ENCODE results near the gene SSR2.

- TF ChIP-seq POLR2A (IDR thresholded peaks at IDR 0.05) (no peak), CTCF (IDR thresholded peaks at IDR 0.05) (peak in 2 of 4 experiments; percentile 31 to 62)
Measured at GRCh38 chr1:155961937-155962336, 58.8 kb downstream of the SSR2 start.

Measured in uterus (tissue), 2 donors.